Spinal cord (tissue), 10 donors: ENCODE data around the gene ATG7. TPM values are rescaled to one million over a fixed set of nuclear protein-coding genes. Genes with fewer than 3 reads are reported as not detected.

Source experiments
- DNase-seq, 6 donors: peaks; one replicate each; pipeline versions ENCODE4 v3.0.0 to v3.0.0-alpha.2; 2013 to 2015; ENCODE audit warnings: low spot score in 6 of 6, low read depth in 4 of 6
- H3K27ac ChIP-seq: one replicate; pipeline ENCODE4 v1.5.1; 2013; ENCODE audit warnings: low read depth, low read length, control low read depth
- H3K27me3 ChIP-seq: one replicate; pipeline ENCODE4 v1.6.1; 2013; ENCODE audit warnings: low read length; ENCODE audit not compliant: control insufficient read depth, insufficient read depth
- H3K36me3 ChIP-seq: one replicate; pipeline ENCODE4 v1.6.1; 2013; ENCODE audit warnings: low read length; ENCODE audit not compliant: control insufficient read depth, insufficient read depth
- H3K4me1 ChIP-seq: one replicate; pipeline ENCODE4 v1.6.1; 2013; ENCODE audit warnings: low read length; ENCODE audit not compliant: control insufficient read depth, insufficient read depth
- H3K4me3 ChIP-seq: one replicate; pipeline ENCODE4 v1.5.1; 2013; ENCODE audit warnings: low read depth, low read length, control low read depth
- H3K9me3 ChIP-seq: one replicate; pipeline ENCODE4 v1.6.1; 2013; ENCODE audit warnings: low read length; ENCODE audit not compliant: control insufficient read depth, insufficient read depth
- WGBS: methylation state at CpG from one replicate; pipeline ENCODE4 v1.1.5; 2013; ENCODE audit warnings: missing lambda C conversion rate; ENCODE audit not compliant: insufficient coverage; 5-methylcytosine and 5-hydroxymethylcytosine counted together
- polyA plus RNA-seq, 2 donors: library from polyadenylated mRNA; unstranded; fragments of 120-200 nt; gene quantifications; one replicate each; pipeline ENCODE4 v1.2.1, GENCODE V29; 2013; ENCODE audit not compliant: insufficient read length in 2 of 2
- total RNA-seq, 2 donors: library from RNA; depleted of rRNA in 1 of 2; stranded (reverse); fragments of 120-200 nt in 1 of 2; fragments of >200 nt in 1 of 2; gene quantifications; one replicate each; pipeline versions ENCODE4 v1.2.3 to v1.2.4, GENCODE V29; 2013 to 2014
- donor health status: healthy.

ATG7 gene
- total and polyA plus RNA-seq, 4 donors: 18.2 to 48.0 (median 26.4) TPM

DNA sequence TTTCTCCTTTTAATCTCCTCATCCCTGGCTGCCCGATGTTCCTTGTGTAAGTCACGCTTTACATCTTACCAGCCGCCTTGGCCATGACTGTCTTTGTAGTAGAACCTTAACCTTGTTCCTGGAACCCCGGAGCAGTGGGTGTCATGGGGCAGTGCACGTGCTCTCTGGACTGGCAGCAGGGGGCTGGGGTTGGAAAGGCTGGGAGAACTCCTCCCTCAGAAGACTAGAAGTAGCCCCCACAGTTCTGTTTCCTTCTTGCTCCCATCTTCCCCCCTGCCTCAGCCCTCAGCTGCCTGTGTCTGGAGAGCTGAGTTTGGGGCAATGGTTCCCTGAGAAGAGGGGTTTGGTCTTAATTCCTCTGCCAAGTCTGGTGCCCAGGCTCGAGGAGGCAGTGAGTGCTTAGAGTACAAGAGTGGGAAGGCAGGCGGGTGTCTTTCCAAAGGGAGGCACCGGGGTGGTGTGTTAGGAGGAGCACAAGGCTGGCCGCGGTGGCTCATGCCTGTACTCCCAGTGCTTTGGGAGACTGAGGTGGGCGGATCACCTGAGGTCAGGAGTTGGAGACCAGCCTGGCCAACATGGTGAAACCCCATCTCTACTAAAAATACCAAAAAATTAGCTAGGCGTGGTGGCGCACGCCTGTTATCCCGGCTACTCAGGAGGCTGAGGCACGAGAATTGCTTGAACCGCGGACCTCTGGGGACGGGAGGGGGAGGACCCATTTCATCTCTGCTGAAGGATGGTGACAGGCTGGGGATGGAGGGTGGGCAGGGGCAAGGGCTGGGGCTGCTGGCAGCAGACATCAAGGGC lies 271.1 kb downstream of the ATG7 start:
- DNase-seq: no peak
- no peak overlapping the region for H3K27ac ChIP-seq
- H3K9me3 ChIP-seq: peaks cover 2% of the 10 kb centered on the region
- H3K36me3 ChIP-seq: peaks cover 16% of the 10 kb centered on the region
- no peaks in the 10 kb centered on the region for H3K27me3 ChIP-seq
- H3K4me3 ChIP-seq: no peak overlapping the region
- 93% methylated on average over 14 of the region's 19 CpGs for WGBS
- H3K4me1 ChIP-seq: peaks cover 17% of the 10 kb centered on the region

DNA sequence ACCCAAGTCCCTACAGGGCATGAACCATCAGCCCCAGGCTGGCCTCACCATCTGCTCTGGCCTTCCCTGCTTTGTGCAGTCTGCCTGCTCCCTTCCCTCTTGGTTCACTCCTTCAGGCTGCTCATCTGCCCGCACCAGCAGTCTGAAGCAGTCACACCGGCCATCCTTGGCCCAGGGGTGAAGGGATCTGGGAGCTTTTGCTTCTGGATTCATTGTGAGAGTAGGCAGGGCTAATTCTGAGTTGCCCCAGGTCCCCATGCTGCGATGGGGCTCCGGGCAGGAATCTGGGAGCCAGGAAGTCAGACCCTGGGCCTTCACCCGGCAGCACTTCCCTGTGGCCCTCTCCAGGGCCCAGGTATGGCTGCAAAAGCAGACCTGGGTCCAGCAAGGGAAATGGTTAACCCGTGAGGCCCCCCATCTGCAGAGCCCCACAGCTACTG lies 271.8 kb downstream of the ATG7 start:
- DNase-seq: no peak
- H3K9me3 ChIP-seq: peaks cover 2% of the 10 kb centered on the region
- peaks cover 16% of the 10 kb centered on the region for H3K36me3 ChIP-seq
- no peak overlapping the region for H3K27ac ChIP-seq
- H3K27me3 ChIP-seq: no peaks in the 10 kb centered on the region
- 95% methylated on average over 5 of the region's 6 CpGs for WGBS
- no peak overlapping the region for H3K4me3 ChIP-seq
- peaks cover 21% of the 10 kb centered on the region for H3K4me1 ChIP-seq

DNA sequence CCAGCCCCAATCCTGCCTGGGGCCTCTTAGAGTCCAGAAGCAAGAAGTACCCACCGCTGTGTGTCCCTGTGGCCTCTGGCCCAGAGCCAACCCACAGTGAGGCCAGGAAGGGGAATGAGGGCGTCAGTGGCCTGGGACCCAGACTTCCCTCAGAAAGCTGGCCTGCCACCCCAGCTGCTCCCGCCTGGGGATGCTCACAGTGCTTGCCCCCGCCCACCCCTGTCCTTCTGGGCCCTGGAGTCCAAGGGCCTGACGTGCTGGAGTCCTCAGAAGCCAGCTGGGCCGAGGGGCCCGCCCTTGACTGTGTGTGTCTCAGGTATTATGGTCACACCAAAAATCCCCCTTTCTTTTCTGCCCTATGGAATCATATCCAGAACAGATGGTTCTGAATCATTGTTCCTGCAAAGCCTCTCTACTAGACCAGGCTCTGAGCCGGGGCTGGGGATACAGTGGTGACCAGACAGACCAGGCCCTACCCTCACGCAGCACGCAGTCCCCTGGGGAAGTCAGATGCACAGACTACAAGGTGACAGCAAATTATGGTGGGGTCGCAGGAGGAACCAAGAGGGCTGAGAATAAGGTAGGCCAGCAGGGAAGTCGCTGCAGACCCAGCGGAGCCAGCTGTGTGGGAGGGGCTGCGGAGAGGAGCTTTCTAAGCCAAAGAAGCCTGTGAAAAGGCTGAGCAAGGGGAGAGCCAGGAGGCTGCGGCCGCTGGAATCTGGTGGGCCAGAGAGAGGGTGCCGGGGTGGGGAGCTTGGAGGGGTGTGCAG lies 272.4 kb downstream of the ATG7 start:
- no peak for DNase-seq
- H3K4me3 ChIP-seq: no peak overlapping the region
- peaks cover 16% of the 10 kb centered on the region for H3K36me3 ChIP-seq
- H3K27me3 ChIP-seq: no peaks in the 10 kb centered on the region
- H3K27ac ChIP-seq: peak overlapping the region; percentile 61
- peaks cover 2% of the 10 kb centered on the region for H3K9me3 ChIP-seq
- H3K4me1 ChIP-seq: peaks cover 21% of the 10 kb centered on the region
- 67% methylated on average over 16 of the region's 17 CpGs for WGBS

DNA sequence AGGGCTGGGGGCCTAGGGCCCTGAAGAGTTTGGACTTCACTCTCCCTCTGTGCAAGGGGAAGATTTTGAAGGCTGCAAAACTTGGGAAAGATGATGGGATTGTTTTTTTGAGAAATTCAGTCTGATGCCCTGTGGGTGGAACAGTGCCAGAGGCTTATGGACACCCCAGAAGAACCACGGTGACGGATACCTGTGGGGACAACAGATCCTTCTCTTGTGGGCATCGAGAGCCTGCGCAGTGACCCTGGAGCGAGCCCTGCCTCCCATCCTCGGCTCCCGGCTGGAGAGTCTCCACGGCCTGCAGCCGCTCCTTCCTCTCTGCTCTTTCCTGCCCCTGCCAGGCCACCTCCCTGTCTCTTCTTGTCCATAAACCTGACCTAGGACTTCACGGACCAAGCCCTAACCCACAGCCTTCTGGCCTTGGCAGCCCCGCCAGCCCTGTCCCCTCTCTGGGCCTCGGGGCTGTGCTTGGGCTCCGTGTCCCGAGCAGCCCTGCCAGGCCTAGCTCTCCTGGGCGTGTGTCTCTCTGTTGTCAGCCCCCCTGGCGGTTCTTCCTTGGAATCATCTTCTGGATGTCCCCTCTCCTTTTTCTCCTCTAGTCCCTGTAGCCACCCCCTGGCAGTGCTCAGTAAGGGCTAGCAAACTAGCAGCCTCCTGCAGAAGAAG lies 273.1 kb downstream of the ATG7 start:
- no peak for DNase-seq
- Histone ChIP-seq H3K27ac (peak overlapping the region; percentile 61), H3K4me3 (no peak overlapping the region), H3K9me3 (peaks cover 2% of the 10 kb centered on the region), H3K36me3 (peaks cover 16% of the 10 kb centered on the region), H3K27me3 (no peaks in the 10 kb centered on the region), H3K4me1 (peaks cover 21% of the 10 kb centered on the region)
- 84% methylated on average over 16 of the region's 16 CpGs for WGBS

DNA sequence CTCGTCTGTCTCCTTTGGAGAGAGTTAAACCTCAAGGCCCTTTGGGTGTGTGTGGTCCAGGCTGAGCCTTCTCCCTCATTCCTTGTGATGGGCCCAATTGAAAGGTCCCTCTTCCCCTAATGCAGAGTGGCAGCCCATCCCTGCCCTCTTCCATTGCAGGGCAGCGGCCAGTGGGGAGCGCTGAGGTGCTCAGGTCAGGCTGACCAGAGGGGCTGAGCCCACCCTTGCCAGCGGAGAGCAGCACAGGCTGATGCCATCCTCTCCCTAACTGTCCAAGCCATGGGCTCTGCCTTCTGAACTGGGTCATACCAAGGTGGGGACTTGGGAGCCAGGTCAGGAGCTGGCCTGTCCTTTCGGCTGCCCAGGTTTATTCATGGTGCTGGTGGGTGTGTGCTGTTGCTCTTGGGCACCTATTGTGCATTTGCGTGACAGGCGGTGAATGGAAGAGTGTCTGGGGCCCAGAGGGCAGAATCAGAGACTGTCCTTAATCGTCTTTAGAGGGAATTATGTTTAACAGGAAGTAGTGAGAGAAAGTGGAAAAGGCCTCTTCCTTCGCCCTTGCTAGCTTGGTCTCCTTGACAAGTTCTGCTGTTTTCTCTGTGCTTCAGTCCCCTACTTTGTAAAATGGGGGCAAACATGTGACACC lies 274.6 kb downstream of the ATG7 start:
- no peak overlapping the region for H3K4me3 ChIP-seq
- peaks cover 21% of the 10 kb centered on the region for H3K4me1 ChIP-seq
- no peak for DNase-seq
- no peaks in the 10 kb centered on the region for H3K27me3 ChIP-seq
- H3K9me3 ChIP-seq: peaks cover 2% of the 10 kb centered on the region
- H3K36me3 ChIP-seq: peaks cover 16% of the 10 kb centered on the region
- WGBS: 91% methylated on average over 8 of the region's 9 CpGs
- no peak overlapping the region for H3K27ac ChIP-seq

DNA sequence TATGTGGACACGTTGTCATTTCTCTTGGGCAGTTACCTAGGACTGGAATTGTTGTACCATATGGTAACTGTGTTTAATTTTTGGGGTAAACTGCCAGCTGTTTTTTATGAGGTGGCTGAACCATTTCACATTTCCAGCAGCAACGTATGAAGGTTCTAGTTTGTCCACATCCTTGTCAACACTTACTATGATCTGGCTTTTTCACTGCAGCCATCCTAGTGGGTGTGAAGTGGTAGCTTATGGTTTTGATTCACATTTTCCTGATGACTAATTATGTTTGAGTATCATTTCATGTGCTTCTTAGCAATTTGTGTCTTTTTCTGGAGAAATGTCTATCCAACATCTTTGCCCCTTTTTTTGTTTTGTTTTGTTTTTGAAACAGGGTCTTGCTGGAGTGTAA lies 275.3 kb downstream of the ATG7 start:
- no peak for DNase-seq
- H3K4me1 ChIP-seq: peaks cover 24% of the 10 kb centered on the region
- H3K27ac ChIP-seq: no peak overlapping the region
- peaks cover 2% of the 10 kb centered on the region for H3K9me3 ChIP-seq
- no peak overlapping the region for H3K4me3 ChIP-seq
- WGBS: no CpG with 5 or more reads among the region's 2 CpGs
- H3K27me3 ChIP-seq: no peaks in the 10 kb centered on the region
- H3K36me3 ChIP-seq: peaks cover 17% of the 10 kb centered on the region

DNA sequence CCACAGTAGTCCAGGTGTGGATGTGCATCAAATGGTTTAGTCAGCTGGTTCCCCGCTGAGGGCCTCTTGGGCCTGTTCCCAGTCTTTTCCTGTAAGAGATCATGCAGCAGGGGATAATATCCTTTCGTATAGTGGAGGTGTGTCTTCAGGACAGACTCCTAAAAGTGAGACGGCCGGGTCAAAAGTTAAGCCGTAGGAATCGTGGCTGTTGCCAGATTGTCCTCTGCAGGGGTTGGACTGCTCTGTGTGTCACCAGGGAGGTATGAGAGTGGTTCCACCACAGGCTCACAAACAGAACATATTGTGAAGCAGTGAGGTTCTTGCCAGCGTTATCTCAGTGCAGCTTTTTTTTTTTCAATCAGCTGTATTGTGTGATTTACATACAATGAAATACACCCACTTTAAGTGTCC lies 276.5 kb downstream of the ATG7 start:
- peaks cover 30% of the 10 kb centered on the region for H3K36me3 ChIP-seq
- no peaks in the 10 kb centered on the region for H3K27me3 ChIP-seq
- peaks cover 37% of the 10 kb centered on the region for H3K4me1 ChIP-seq
- DNase-seq: peak in 1 of 6 donors; percentile 41
- H3K4me3 ChIP-seq: no peak overlapping the region
- H3K27ac ChIP-seq: peak overlapping the region; percentile 61
- WGBS: 68% methylated on average over 4 of the region's 7 CpGs
- H3K9me3 ChIP-seq: peaks cover 2% of the 10 kb centered on the region

DNA sequence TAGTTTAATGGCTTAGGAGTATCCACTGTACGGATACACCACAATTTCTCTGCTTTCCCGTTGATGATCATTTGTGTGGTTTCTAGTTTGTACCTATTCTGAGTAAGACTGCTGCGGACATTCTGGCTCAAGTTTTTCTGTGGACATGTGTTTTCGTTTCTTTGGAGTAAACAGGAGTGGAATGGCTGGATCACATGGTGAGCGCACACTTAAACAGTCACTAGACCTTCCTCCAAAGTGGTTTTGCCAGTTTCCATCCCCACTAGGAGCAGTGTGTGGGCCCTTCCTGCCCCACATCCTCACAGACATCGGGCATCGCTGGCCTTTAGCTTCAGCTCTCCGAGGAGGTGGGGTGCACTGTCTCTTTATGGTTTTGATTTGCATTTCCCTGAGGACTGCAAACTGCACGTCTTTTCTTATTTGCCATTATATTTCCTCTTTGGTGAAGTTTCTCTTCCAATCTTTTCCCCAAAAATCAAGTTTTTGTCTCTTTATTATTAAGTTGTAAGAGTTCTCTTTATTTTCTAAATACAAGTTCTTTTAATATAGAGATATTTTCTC lies 277.5 kb downstream of the ATG7 start:
- H3K27me3 ChIP-seq: no peaks in the 10 kb centered on the region
- peak overlapping the region; percentile 61 for H3K27ac ChIP-seq
- no peak overlapping the region for H3K4me3 ChIP-seq
- H3K36me3 ChIP-seq: peaks cover 31% of the 10 kb centered on the region
- H3K9me3 ChIP-seq: no peaks in the 10 kb centered on the region
- 71% methylated on average over 3 of the region's 9 CpGs for WGBS
- peaks cover 38% of the 10 kb centered on the region for H3K4me1 ChIP-seq
- DNase-seq: no peak

DNA sequence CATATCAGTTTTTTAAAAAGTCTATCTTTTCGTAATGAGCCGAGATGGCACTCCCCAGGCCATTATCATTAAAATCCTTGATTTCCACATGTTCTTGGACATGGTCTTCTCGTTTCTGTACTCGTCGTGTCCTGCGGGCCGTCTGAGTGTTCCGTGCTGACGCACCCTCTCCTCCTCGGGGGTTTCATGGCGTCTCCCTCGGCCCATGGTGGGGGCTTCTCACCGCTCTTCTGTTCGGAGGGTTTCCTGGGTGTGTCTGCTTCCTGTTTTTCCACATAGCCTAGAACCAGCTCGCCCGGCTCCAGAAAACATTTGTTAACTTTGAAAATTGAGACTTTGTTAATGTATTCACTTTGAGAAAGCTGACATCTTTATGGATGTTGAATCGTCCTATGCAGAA lies 278.8 kb downstream of the ATG7 start:
- Histone ChIP-seq H3K27me3 (no peaks in the 10 kb centered on the region), H3K27ac (no peak overlapping the region), H3K4me1 (peaks cover 42% of the 10 kb centered on the region), H3K9me3 (no peaks in the 10 kb centered on the region), H3K4me3 (no peak overlapping the region), H3K36me3 (peaks cover 37% of the 10 kb centered on the region)
- 93% methylated on average over 14 of the region's 17 CpGs for WGBS
- no peak for DNase-seq
